AG09309 (cell line): ENCODE data around the gene LRFN2.

Experiments
- DNase-seq: peaks from one replicate; pipeline ENCODE4 v3.0.0-alpha.2; 2010; ENCODE audit warnings: low read depth
- H3K4me3 ChIP-seq: 2 replicates; pipeline ENCODE4 v1.5.1; 2011; ENCODE audit warnings: mild to moderate bottlenecking, low read depth, low read length, moderate library complexity; ENCODE audit not compliant: control insufficient read depth
- CTCF ChIP-seq: IDR thresholded peaks from 2 replicates; pipeline ENCODE4 v1.5.1; 2011; ENCODE audit warnings: mild to moderate bottlenecking, low read depth, low read length, inconsistent platforms; ENCODE audit not compliant: insufficient read depth, control insufficient read depth; ENCODE audit errors: missing control alignments

Gene LRFN2

GRCh38 chr6:40598516-40598915 is 11.4 kb upstream of the LRFN2 start:
- DNase-seq = no peak
- no peak for TF ChIP-seq CTCF
- no peak overlapping the region for H3K4me3 ChIP-seq

GRCh38 chr6:40597301-40597700 is 10.1 kb upstream of the LRFN2 start:
- TF ChIP-seq CTCF = no peak
- H3K4me3 ChIP-seq = no peak overlapping the region
- DNase-seq = no peak

- DNase-seq = no peak
- TF ChIP-seq CTCF = no peak
- H3K4me3 ChIP-seq = no peak overlapping the region
Measured at GRCh38 chr6:40588480-40588879, 1.3 kb upstream of the LRFN2 start.

GRCh38 chr6:40588070-40588384 is 863 bp upstream of the LRFN2 start:
- DNase-seq = no peak
- no peak overlapping the region for H3K4me3 ChIP-seq
- no peak for TF ChIP-seq CTCF

GRCh38 chr6:40586369-40587201 is 579 bp downstream of the LRFN2 start:
- TF ChIP-seq CTCF = no peak
- no peak overlapping the region; the same call in 1 of the 2 replicates for H3K4me3 ChIP-seq
- DNase-seq = no peak

- no peak for TF ChIP-seq CTCF
- H3K4me3 ChIP-seq = no peak overlapping the region
- DNase-seq = no peak
Measured at GRCh38 chr6:40585651-40586269, 1.4 kb downstream of the LRFN2 start.
